Endothelial cell of umbilical vein (primary cell): Measurements from ENCODE around the gene LNPEP. TPM values are rescaled to one million over a fixed set of nuclear protein-coding genes. Genes with fewer than 3 reads are reported as not detected.

Experiments used
- BruUV-seq: library from RNA; stranded (reverse); fragments of 400-500 nt; replicated peaks from 2 replicates; lab custom pipeline; 2021; lab: Mats Ljungman, UMichigan
- CTCF ChIA-PET: fragments of 300-600, 350-600 bp; sonication (Branson Sonifier 250); formaldehyde crosslinking; loops from one replicate; lab custom pipeline; 2021; ENCODE audit warnings: antibody characterized with exemption, inconsistent platforms; lab: Charles Lee
- POLR2A ChIA-PET: fragments of 300-600, 350-600 bp; sonication (Branson Sonifier 250); formaldehyde crosslinking; loops from one replicate; lab custom pipeline; 2021; ENCODE audit warnings: antibody characterized with exemption, inconsistent platforms; lab: Charles Lee
- DNase-seq: peaks from one replicate; pipeline ENCODE4 v3.0.0-alpha.2; 2011; ENCODE audit warnings: low read depth, low spot score
- FAIRE-seq: peaks from 2 replicates; lab custom pipeline; 2011; peaks lifted over from hg19 to GRCh38; lab: Jason Lieb, UNC
- H2AFZ ChIP-seq: 2 replicates; pipeline ENCODE4 v1.6.0; 2012; ENCODE audit warnings: low read depth, low read length, control low read depth, inconsistent platforms
- H3K27ac ChIP-seq: 2 replicates; pipeline ENCODE4 v1.5.1; 2011; ENCODE audit warnings: low read depth, mild to moderate bottlenecking, control low read depth, low read length, moderate library complexity; ENCODE audit not compliant: insufficient read depth
- H3K27me3 ChIP-seq, 2 experiments: 2 replicates each; pipeline versions ENCODE4 v1.6.0 to v1.6.1; 2011; ENCODE audit warnings: low read length in 2 of 2, mixed read lengths in 1 of 2; ENCODE audit not compliant: control insufficient read depth in 2 of 2, insufficient read depth in 2 of 2
- H3K36me3 ChIP-seq, 2 experiments: 2 replicates in 1 of 2; 3 replicates in 1 of 2; pipeline ENCODE4 v1.5.1; 2011; ENCODE audit warnings: low read length in 2 of 2, mild to moderate bottlenecking in 1 of 2, moderate library complexity in 1 of 2; ENCODE audit not compliant: control insufficient read depth in 2 of 2, insufficient read depth in 2 of 2; ENCODE audit errors: extremely low read depth in 1 of 2
- H3K4me1 ChIP-seq: 3 replicates; pipeline ENCODE4 v1.5.1; 2011; ENCODE audit warnings: mild to moderate bottlenecking, low read length; ENCODE audit not compliant: control insufficient read depth, insufficient read depth; ENCODE audit errors: extremely low read depth
- H3K4me2 ChIP-seq: 2 replicates; pipeline ENCODE4 v1.6.1; 2011; ENCODE audit warnings: low read length, control low read depth, mixed read lengths; ENCODE audit not compliant: insufficient read depth
- H3K4me3 ChIP-seq, 3 experiments: fragments of 200-600 bp in 1 of 3; sonication (generic), shearing (Covaris generic) in 1 of 3; replicated peaks in 1 of 3; 2 replicates each; pipeline ENCODE4 v1.5.1; 2011 to 2016; ENCODE audit warnings: control low read depth in 3 of 3, low read length in 3 of 3, mild to moderate bottlenecking in 2 of 3, inconsistent platforms in 1 of 3, low read depth in 1 of 3, moderate library complexity in 1 of 3; ENCODE audit not compliant: insufficient read depth in 1 of 3
- H3K79me2 ChIP-seq: 2 replicates; pipeline ENCODE4 v1.6.0; 2012; ENCODE audit warnings: low read length, inconsistent platforms; ENCODE audit not compliant: control insufficient read depth, insufficient read depth
- H3K9ac ChIP-seq: replicated peaks from 2 replicates; pipeline ENCODE3; 2011; ENCODE audit warnings: low read length, control low read depth; ENCODE audit not compliant: insufficient read depth; ENCODE audit errors: extremely low read depth
- H3K9me1 ChIP-seq: replicated peaks from 3 replicates; pipeline ENCODE4 v1.6.0; 2011; ENCODE audit warnings: mild to moderate bottlenecking, low read length; ENCODE audit not compliant: control insufficient read depth, insufficient read depth; ENCODE audit errors: extremely low read depth
- H3K9me3 ChIP-seq: replicated peaks from 2 replicates; pipeline ENCODE4 v1.5.1; 2012; ENCODE audit warnings: low read length, inconsistent platforms; ENCODE audit not compliant: control insufficient read depth, insufficient read depth
- H4K20me1 ChIP-seq: replicated peaks from 2 replicates; pipeline ENCODE3; 2011; ENCODE audit warnings: mild to moderate bottlenecking, low read length; ENCODE audit not compliant: control insufficient read depth, insufficient read depth; ENCODE audit errors: extremely low read depth
- EZH2 ChIP-seq: IDR thresholded peaks from 2 replicates; pipeline ENCODE4 v1.6.1; 2012; ENCODE audit warnings: borderline replicate concordance, low read depth, mild to moderate bottlenecking, moderate library complexity, low read length, inconsistent platforms; ENCODE audit not compliant: severe bottlenecking
- FOS ChIP-seq: IDR thresholded peaks from 2 replicates; pipeline ENCODE4 v1.6.1; 2011; ENCODE audit warnings: mild to moderate bottlenecking, low read length, moderate library complexity, borderline replicate concordance; ENCODE audit not compliant: insufficient read depth
- GATA2 ChIP-seq: IDR thresholded peaks from 2 replicates; pipeline ENCODE4 v1.7.0; 2011; ENCODE audit warnings: low read depth, mild to moderate bottlenecking, moderate library complexity, mixed read lengths, low read length; ENCODE audit not compliant: insufficient read length, insufficient read depth
- JUN ChIP-seq: IDR thresholded peaks from 2 replicates; pipeline ENCODE4 v1.6.1; 2011; ENCODE audit warnings: borderline replicate concordance, low read depth; ENCODE audit not compliant: insufficient read length, insufficient read depth
- MAX ChIP-seq: IDR thresholded peaks from 2 replicates; pipeline ENCODE4 v1.6.1; 2011; ENCODE audit not compliant: insufficient read depth, insufficient read length
- POLR2A ChIP-seq: IDR thresholded peaks from 2 replicates; pipeline ENCODE4 v1.6.1; 2012; ENCODE audit warnings: low read depth, mild to moderate bottlenecking, control low read depth, low read length
- POLR2AphosphoS5 ChIP-seq: IDR thresholded peaks from 2 replicates; pipeline ENCODE4 v1.6.1; 2012; ENCODE audit warnings: low read depth, mild to moderate bottlenecking, control low read depth, low read length, moderate library complexity; ENCODE audit not compliant: insufficient read depth
- dilution Hi-C: fragments of 300-500 bp; cut with MboI; formaldehyde crosslinking; loops from one replicate; pipeline ENCODE4 v1.15.0; 2019; ENCODE audit warnings: low sequenced_read_pairs; ENCODE audit not compliant: extremely low pct_ligation_motif_present
- intact Hi-C: fragments of 100-400 bp; cut with micrococcal nuclease; formaldehyde crosslinking; loops from one replicate; pipeline ENCODE4 v1.10.0; 2022
- polyA plus RNA-seq, 4 experiments: library from polyadenylated mRNA; depleted of rRNA in 3 of 4; stranded (reverse) in 3 of 4; unstranded in 1 of 4; fragments of >200 nt; gene quantifications; 2 replicates each; pipeline versions ENCODE4 v1.2.1 to v1.2.3, GENCODE V29; 2011 to 2012; ENCODE audit warnings: missing spikeins in 1 of 4
- total RNA-seq: library from RNA; stranded (reverse); gene quantifications from 2 replicates; pipeline ENCODE4 v1.2.3, GENCODE V29; 2021
- TF ChIP-seq, protein P1 (sequence below), 2 donors: IDR thresholded peaks; 1 replicate in 1 of 2; 2 replicates in 1 of 2; pipeline ENCODE4 v1.5.1; 2011; ENCODE audit warnings: low read length in 2 of 2, mild to moderate bottlenecking in 2 of 2, moderate library complexity in 2 of 2, control low read depth in 1 of 2, inconsistent platforms in 1 of 2, low read depth in 1 of 2; ENCODE audit not compliant: insufficient read depth in 1 of 2; ENCODE audit errors: extremely low read depth in 1 of 2

Gene LNPEP
- total and polyA plus RNA-seq, 2 donors (not counting 3 experiments of a cell fraction or from before 2014, with no cell fraction given) = 7.0 to 23.5 TPM

DNA sequence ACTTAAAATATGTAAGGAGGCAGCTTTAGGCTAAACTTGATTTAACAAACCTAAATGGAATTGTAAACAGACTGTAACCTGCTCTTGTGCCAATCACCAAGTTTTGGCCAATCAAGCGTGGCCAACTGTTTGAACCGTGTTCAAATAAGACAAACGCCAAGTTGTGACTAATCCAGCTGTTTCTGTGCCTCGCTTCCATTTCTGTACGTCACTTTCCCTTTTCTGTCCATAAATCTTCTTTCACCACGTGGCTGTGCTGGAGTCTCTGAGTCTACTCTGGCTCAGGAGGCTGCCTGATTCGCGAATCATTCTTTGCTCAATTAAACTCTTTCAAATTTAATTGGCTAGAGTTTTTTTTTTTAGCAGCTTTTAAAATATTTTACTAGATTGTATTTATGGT lies 135.2 kb downstream of the LNPEP start:
- FAIRE-seq = no peak
- H4K20me1 ChIP-seq = no peaks in the 10 kb centered on the region
- H3K36me3 ChIP-seq = no peaks in the 10 kb centered on the region
- POLR2A ChIA-PET = no interaction called here
- dilution Hi-C loops = no loop called here
- no peak overlapping the region for H3K9ac ChIP-seq
- CTCF ChIA-PET = no interaction called here
- H2AFZ ChIP-seq = no peak overlapping the region
- H3K4me3 ChIP-seq = no peak overlapping the region
- H3K27ac ChIP-seq = no peak overlapping the region
- DNase-seq = no peak
- no TSS peak for BruUV-seq
- H3K4me1 ChIP-seq = no peaks in the 10 kb centered on the region
- H3K9me1 ChIP-seq = no peaks in the 10 kb centered on the region
- intact Hi-C loops = no loop called here
- no peaks in the 10 kb centered on the region for H3K79me2 ChIP-seq
- TF ChIP-seq POLR2AphosphoS5 (no peak), EZH2 (no peak), FOS (no peak), MAX (no peak)
- TF ChIP-seq, protein P1, sequence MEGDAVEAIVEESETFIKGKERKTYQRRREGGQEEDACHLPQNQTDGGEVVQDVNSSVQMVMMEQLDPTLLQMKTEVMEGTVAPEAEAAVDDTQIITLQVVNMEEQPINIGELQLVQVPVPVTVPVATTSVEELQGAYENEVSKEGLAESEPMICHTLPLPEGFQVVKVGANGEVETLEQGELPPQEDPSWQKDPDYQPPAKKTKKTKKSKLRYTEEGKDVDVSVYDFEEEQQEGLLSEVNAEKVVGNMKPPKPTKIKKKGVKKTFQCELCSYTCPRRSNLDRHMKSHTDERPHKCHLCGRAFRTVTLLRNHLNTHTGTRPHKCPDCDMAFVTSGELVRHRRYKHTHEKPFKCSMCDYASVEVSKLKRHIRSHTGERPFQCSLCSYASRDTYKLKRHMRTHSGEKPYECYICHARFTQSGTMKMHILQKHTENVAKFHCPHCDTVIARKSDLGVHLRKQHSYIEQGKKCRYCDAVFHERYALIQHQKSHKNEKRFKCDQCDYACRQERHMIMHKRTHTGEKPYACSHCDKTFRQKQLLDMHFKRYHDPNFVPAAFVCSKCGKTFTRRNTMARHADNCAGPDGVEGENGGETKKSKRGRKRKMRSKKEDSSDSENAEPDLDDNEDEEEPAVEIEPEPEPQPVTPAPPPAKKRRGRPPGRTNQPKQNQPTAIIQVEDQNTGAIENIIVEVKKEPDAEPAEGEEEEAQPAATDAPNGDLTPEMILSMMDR (IDR thresholded peaks at IDR 0.05; ENCODE audit: extremely low read depth in 1 of 2, insufficient read depth in 1 of 2, low read depth in 1 of 2, low read length in 2 of 2) = no peak
- H3K4me2 ChIP-seq = no peak overlapping the region
- H3K9me3 ChIP-seq = no peaks in the 10 kb centered on the region
- H3K27me3 ChIP-seq = peaks cover 3 to 5% of the 10 kb centered on the region in 2 experiments

GRCh38 chr5:97071993-97072392 lies 136.1 kb downstream of the LNPEP start:
- H4K20me1 ChIP-seq = no peaks in the 10 kb centered on the region
- no peaks in the 10 kb centered on the region for H3K9me1 ChIP-seq
- dilution Hi-C loops (no loop called here), intact Hi-C loops (no loop called here)
- ChIA-PET CTCF (no interaction called here), POLR2A (no interaction called here)
- H3K9me3 ChIP-seq = no peaks in the 10 kb centered on the region
- no peak overlapping the region for H2AFZ ChIP-seq
- H3K4me3 ChIP-seq = no peak overlapping the region
- H3K4me2 ChIP-seq = no peak overlapping the region
- BruUV-seq = no TSS peak
- no peak for DNase-seq
- H3K9ac ChIP-seq = no peak overlapping the region
- H3K27ac ChIP-seq = no peak overlapping the region
- no peaks in the 10 kb centered on the region for H3K36me3 ChIP-seq
- no peaks in the 10 kb centered on the region for H3K4me1 ChIP-seq
- no peaks in the 10 kb centered on the region for H3K79me2 ChIP-seq
- peaks cover 3 to 5% of the 10 kb centered on the region in 2 experiments for H3K27me3 ChIP-seq
- TF ChIP-seq POLR2A (no peak), GATA2 (no peak), POLR2AphosphoS5 (no peak), EZH2 (no peak), JUN (no peak), MAX (no peak)
- FAIRE-seq = no peak
